NCI-H1436 (cell line): ENCODE data around the gene THSD4.
"Not testable (repeated sequence)": the region's sequence is repeated elsewhere in the genome, so short reads cannot be mapped to it uniquely, and the experiment has no call there.

Experiments used
- DNase-seq: peaks from one replicate; lab custom pipeline; 2025; lab: John Stamatoyannopoulos, UW

Gene THSD4

GRCh38 chr15:71431343-71432336, 316.4 kb downstream of the THSD4 start:
- no peak for DNase-seq

DNA sequence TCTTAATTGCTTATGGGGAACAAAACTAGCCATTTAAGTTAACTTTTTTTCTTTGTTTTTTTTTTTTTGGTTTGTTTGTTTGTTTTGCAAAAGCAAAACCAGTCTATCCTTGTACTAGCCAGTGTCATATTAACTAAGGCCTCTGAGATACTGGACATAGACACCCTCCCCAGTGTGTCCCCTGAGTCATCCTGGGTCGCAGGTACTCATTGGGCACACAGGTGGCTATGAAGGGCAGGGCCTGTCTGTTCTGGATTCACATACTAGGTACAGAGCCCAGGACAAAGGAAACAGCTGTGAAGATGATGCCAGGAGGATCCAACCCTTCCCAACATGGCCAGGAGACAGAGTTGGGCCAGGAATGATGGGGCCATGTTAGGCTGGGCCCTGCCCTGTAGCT, 318.1 kb downstream of the THSD4 start:
- no peak for DNase-seq

- no peak for DNase-seq
These were observed 319.5 kb downstream of the THSD4 start for GRCh38 chr15:71434774-71435173.

DNA sequence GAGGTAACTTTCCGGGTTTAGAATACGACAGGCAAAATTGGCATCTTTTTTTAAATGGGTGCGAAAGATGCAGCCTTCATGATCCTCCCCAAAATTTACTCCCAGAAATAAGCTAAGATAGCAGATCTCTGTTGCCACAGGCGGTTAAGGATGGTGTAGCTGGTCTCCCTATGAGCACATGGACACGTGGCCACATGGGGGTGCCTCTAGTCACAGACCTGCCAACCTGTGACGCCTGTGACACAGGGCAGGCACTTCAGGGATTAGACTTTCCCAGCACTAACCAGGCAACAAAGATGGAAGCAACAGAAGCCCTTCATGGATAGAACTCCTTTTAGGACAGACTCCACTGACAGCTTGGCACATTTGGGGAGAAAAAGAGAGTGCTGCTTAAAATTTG, 320.3 kb downstream of the THSD4 start:
- DNase-seq = no peak

DNA sequence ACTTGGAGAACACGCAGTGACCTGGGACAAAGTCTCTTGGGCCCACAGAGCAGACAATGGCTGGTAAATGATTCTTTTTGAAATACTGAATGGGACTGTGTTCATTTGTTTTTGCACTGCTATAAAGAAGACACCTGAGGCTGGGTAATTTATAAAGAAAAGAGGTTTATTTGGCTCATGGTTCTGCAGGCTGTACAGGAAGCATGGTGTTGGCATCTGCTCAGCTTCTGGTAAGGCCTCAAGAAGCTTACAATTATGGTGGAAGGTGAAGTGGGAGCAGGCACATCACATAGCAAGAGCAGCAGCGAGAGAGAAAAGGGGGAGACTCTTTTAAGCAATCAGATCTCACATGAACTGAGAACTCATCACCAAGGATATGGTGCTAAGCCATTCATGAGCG, 321.6 kb downstream of the THSD4 start:
- no peak for DNase-seq

GRCh38 chr15:71437404-71437803, 322.1 kb downstream of the THSD4 start:
- no peak for DNase-seq

GRCh38 chr15:71437919-71438318, 322.6 kb downstream of the THSD4 start:
- no peak for DNase-seq

DNA sequence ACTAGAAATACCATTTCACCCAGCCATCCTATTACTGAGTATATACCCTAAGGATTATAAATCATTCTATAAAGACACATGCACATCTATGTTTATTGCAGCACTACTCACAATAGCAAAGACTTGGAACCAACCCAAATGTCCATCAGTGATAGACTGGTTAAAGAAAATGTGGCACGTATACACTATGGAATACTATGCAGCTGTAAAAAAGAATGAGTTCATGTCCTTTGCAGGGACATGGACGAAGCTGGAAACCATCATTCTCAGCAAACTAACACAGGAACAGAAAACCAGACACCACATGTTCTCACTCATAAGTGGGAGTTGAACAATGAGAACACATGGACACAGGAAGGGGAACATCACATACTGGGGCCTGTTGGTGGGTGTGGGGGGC, 324.2 kb downstream of the THSD4 start:
- DNase-seq = not testable (repeated sequence)

- DNase-seq = peak; percentile 52
These were observed 325.3 kb downstream of the THSD4 start for GRCh38 chr15:71440489-71441110.

- peak; percentile 22 for DNase-seq
These were observed 328.3 kb downstream of the THSD4 start for GRCh38 chr15:71443538-71443937.

DNA sequence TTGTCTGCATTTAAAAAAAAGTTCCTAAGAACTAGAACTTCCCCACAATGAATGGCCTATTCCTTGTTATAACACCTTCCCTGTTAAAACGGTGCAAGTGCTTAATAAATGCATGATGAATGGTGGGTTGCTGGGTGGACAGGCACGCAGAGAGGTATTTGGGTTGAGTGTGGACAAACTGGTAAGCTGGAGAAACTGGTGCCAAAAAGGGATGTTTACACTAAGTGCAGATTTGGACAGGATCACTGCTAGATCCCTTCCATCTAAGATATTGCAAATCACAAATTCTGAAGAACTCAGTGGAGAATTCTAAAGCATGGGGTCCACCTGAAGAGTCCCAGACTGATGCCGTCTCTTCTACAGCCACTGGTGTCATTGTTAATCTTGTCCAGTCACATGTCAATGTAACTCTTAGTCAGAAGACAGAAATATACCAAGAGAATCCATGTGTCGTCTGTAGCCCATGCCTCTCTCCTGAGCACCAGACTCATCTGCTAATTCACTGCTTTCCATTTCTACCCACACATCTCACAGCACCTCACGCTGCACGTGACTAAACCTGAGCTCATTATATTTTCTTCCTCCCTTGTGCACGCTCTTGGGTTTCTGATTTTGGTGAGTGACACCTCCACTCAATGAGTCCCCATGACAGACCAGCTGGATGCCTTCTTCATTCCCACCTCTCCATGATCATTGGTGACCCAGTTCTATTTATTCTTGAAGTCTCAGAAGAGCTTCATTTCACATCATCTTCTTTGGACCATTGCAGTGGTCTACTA, 328.9 kb downstream of the THSD4 start:
- DNase-seq = no peak

GRCh38 chr15:71444866-71445590, 329.8 kb downstream of the THSD4 start:
- DNase-seq = no peak

DNA sequence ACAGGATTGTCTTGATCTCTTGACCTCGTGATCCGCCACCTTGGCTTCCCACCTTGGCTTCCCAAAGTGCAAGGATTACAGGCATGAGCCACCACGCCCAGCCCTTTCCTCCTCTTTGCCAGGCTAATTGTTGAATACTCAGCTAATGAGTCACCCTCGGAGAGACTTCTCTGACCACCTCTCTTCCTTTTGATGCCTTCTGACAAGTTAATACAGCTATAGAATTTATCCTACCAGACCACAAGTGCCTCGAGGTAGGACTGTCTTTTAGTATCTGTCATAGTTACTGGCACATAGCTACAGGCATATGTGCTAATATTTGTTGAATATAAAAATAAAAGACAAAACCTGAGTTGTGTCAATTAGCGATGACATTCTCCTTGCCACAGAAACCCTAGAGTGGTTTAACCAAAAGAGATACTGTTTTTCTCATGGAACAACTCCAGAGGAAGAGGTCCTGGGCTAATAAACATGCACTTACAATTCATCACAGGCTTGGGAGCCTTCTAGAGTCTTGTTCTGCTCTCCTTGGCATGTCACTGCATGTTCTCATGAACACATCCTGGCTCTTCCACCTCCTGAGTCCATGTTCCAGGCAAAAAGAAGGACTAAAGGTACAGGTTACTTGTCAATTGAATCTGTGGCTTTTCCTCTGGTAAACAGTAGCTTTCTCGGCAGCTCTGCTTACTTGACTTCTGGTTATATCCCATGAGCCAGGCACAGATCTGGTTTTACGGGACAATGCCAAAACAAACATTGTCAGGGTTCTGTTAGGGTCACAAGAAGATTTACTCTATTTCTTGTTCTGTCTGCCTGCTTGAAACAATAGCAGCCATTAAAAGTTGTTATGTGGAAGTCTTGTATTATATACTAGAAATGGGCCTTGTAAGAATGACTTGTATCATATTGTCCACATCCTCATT, 332.3 kb downstream of the THSD4 start:
- DNase-seq = no peak

DNA sequence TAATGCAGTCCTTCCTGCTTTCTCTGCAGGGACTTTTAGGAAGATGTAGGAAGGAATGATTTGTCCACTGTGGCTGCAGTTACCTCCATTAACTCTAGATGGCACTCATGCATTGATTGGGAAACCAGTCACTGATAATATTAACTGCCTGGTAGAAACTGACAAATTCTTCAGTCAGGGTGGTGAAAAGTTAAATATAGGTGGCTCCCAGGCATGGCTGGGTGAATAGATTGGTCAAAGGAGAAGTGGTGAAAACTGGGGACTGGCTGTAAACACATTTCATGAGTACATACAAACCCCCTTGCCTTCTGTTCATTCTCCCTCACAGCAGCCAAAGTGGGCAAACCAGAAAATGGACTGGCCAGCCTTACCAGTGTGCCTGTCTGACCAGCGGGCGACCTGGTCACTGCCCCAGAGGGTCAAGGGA, 333.4 kb downstream of the THSD4 start:
- DNase-seq = peak; percentile 44

DNA sequence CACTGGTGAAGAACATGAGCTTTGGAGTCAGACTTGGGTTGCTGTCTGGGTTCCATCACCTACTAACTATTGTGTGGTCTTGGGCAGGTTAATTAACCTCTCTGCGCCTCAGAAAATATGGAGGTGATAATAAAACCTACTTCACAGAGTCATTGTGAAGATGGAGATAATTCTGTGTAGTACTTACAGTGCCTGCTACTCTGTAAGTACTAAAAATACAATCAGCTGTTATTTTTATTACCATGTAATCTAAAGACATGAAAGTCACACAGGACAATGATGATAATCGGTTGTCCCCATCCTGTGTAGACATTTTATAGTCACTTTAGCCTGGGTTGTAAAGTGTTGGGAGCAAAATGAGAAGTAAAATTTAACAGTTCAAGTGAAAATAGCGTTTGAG, 334.1 kb downstream of the THSD4 start:
- no peak for DNase-seq

- no peak for DNase-seq
These were observed 334.7 kb downstream of the THSD4 start for GRCh38 chr15:71449956-71450355.

DNA sequence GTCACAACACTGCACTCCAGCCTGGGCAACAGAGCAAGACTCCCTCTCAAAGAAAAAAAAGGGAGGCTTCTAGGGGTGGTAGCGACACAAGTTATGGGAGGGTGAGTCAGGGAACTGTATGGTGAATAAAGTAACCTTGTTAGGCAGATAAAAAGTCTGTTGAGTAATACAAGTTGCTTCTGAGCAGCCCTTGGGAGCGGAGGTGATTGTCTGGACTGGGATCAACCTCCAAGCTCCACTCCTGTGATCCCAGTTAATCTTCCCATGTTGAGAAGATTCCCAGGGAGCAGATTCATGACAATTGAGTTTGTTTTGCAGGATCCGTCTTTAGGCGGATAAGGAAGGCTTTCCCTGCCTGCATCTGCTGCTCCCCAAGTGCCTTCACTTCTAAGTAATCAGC, 335.9 kb downstream of the THSD4 start:
- DNase-seq = no peak

DNA sequence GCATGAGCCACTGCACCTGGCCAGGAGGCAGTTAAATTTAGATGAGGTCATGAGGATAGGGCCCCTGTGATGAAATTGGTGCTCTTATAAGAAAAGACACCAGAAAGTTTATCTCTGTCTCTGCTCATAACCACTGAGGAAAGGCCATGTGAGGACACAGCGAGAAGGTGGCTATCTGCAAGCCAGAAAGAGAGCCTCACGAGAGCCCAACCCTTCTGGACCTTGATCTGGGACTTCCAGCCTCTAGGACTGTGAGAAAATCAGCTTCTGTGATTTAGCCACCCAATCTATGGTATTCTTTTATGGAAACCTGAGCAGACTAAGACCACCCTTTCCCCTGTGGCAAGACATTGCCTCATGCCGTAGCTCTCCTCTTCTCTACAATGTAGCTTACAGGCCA, 337.6 kb downstream of the THSD4 start:
- no peak for DNase-seq

DNA sequence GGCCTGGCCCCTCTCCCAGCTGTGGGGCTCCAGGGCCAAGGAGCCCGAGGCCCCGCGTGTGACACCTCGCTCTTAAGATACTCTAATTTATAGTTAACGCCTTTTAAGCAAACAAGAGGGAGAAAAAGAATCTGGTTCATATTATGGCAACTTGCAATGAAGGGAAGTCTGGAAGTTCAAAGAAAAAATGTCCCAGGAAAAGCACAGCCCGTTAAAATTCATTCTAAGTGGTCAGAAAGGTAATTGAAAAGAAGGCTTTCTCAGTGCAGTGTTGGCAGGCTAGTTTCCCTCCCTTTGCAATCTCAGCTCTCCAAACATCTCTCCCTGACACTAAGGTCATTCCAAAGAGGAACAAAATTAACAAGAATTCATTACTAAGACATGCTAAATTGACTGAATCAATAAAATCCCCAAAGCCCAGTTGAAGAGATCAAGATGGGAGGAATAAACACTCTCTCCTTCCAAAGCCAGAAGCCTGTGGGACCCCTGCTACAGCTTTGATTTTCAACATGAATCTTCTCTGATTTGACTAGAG, 339.3 kb downstream of the THSD4 start:
- DNase-seq = no peak

GRCh38 chr15:71455107-71455506, 339.8 kb downstream of the THSD4 start:
- DNase-seq = peak; percentile 64
